Measurements from ENCODE around the gene PAPPA.

Gene PAPPA

DNA sequence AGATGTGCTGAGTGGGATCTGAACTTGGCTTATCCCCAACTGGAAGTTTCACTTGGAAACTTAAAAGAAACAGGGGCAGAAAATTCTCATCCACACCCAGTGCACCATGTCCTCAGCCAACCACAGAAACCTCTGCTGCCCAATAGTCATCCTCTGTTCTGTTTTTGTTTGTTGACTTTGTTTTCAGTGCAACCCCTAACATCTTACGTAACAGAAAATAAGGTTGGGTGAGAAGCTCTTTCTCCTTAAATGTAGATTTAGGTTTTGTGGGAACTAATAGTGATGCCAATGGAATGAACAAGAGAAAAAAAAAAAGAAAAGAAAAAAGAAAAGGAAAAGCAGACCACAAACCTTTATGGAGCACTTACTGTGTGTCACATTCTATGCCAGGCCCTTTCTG, 262.8 kb downstream of the PAPPA start:
- no peak overlapping the region for H3K4me3 ChIP-seq (ENCODE audit: low read depth in 1 of 2, low read length in 2 of 2)
- H3K27me3 ChIP-seq (ENCODE audit: control insufficient read depth in 1 of 2, insufficient read depth in 2 of 2, low read length in 2 of 2), result no peaks in the 10 kb centered on the region
- H3K9ac ChIP-seq (ENCODE audit: low read depth in 1 of 2, low read length in 2 of 2), result no peak overlapping the region
- H3K9me3 ChIP-seq (ENCODE audit: control insufficient read depth in 1 of 2, low read length in 2 of 2), result no peaks in the 10 kb centered on the region
- H3K4me1 ChIP-seq (ENCODE audit: control insufficient read depth in 1 of 2, insufficient read depth in 2 of 2, low read length in 2 of 2), result no peaks in the 10 kb centered on the region
- no peak overlapping the region for H3K27ac ChIP-seq (ENCODE audit: low read depth, low read length)
- no peaks in the 10 kb centered on the region for H3K36me3 ChIP-seq (ENCODE audit: control insufficient read depth in 1 of 2, insufficient read depth in 2 of 2, low read length in 2 of 2)

DNA sequence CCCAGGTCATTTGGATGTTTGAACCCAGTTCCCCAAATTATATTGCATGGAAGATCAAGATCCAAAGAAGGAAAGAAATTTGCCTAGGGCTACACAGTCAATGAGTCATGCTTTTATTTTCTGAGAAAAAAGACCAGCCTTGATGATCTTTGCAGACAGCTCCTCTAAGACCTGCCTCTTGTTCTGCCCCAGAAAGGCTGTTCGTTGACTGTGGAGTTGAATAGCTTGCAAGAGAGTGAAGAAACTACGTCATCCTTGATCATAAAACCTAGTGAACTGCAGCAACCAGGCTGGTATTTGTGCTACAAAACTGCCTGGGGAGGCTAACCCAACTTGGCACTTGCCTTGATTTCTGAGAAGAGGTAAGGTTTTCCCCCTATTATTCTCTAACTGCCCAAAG, 263.9 kb downstream of the PAPPA start:
- no peaks in the 10 kb centered on the region for H3K4me1 ChIP-seq (ENCODE audit: control insufficient read depth in 1 of 2, insufficient read depth in 2 of 2, low read length in 2 of 2)
- H3K27ac ChIP-seq (ENCODE audit: low read depth, low read length), result no peak overlapping the region
- no peak overlapping the region for H3K9ac ChIP-seq (ENCODE audit: low read depth in 1 of 2, low read length in 2 of 2)
- H3K4me3 ChIP-seq (ENCODE audit: low read depth in 1 of 2, low read length in 2 of 2), result no peak overlapping the region
- H3K36me3 ChIP-seq (ENCODE audit: control insufficient read depth in 1 of 2, insufficient read depth in 2 of 2, low read length in 2 of 2), result no peaks in the 10 kb centered on the region
- H3K9me3 ChIP-seq (ENCODE audit: control insufficient read depth in 1 of 2, low read length in 2 of 2), result no peaks in the 10 kb centered on the region
- H3K27me3 ChIP-seq (ENCODE audit: control insufficient read depth in 1 of 2, insufficient read depth in 2 of 2, low read length in 2 of 2), result no peaks in the 10 kb centered on the region

DNA sequence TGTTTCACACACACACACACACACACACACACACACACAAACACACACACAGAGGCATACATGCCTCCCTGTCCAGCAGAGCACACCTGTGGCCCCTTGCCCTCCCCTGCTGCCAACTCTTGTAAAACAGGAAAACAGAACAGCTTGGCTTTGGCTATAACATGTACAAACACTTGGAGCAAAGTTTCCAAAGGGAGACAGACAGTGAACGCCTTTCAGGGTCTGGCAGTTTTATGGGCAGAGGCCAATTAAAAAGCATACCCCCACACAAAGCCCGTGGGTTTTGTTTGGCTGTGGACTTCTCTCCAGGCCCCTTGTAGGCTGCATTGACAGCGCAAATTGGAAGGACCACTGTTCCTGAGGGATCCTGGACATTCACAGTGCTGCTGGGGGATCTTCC, 265.6 kb downstream of the PAPPA start:
- Histone ChIP-seq H3K4me1 (ENCODE audit: control insufficient read depth in 1 of 2, insufficient read depth in 2 of 2, low read length in 2 of 2) (no peaks in the 10 kb centered on the region), H3K9me3 (ENCODE audit: control insufficient read depth in 1 of 2, low read length in 2 of 2) (no peaks in the 10 kb centered on the region), H3K36me3 (ENCODE audit: control insufficient read depth in 1 of 2, insufficient read depth in 2 of 2, low read length in 2 of 2) (no peaks in the 10 kb centered on the region), H3K27ac (ENCODE audit: low read depth, low read length) (no peak overlapping the region), H3K27me3 (ENCODE audit: control insufficient read depth in 1 of 2, insufficient read depth in 2 of 2, low read length in 2 of 2) (no peaks in the 10 kb centered on the region), H3K4me3 (ENCODE audit: low read depth in 1 of 2, low read length in 2 of 2) (no peak overlapping the region), H3K9ac (ENCODE audit: low read depth in 1 of 2, low read length in 2 of 2) (no peak overlapping the region)

DNA sequence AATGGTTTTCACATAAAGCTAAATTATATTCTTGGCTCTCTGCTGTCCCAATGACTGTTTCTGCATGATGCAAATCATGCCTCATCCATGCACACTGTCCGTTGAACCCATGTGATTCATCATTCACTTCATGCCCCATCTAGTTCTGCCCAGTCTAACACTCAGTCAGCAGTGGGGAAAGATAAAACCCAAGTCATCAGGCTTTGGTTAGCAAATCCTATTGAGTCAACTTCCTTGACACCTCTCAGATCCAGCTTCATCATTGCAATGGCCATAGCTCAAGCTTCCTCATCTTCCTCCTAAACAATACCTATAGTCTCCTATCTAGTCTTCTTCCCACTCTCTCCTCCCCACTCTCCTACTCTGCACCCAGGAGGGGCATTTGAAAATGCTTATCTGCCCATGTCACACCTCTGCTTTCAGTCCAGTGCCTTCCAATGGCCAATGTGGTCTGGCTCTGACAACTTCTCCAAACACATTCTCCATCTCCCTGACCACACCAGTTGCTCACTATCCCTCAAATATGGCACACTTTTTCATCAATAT, 267.5 kb downstream of the PAPPA start:
- peaks cover 0 to 3% of the 10 kb centered on the region in 2 donors for H3K36me3 ChIP-seq (ENCODE audit: control insufficient read depth in 1 of 2, insufficient read depth in 2 of 2, low read length in 2 of 2)
- no peak overlapping the region for H3K9ac ChIP-seq (ENCODE audit: low read depth in 1 of 2, low read length in 2 of 2)
- no peaks in the 10 kb centered on the region for H3K4me1 ChIP-seq (ENCODE audit: control insufficient read depth in 1 of 2, insufficient read depth in 2 of 2, low read length in 2 of 2)
- H3K27me3 ChIP-seq (ENCODE audit: control insufficient read depth in 1 of 2, insufficient read depth in 2 of 2, low read length in 2 of 2), result no peaks in the 10 kb centered on the region
- H3K27ac ChIP-seq (ENCODE audit: low read depth, low read length), result no peak overlapping the region
- no peaks in the 10 kb centered on the region for H3K9me3 ChIP-seq (ENCODE audit: control insufficient read depth in 1 of 2, low read length in 2 of 2)
- H3K4me3 ChIP-seq (ENCODE audit: low read depth in 1 of 2, low read length in 2 of 2), result no peak overlapping the region

DNA sequence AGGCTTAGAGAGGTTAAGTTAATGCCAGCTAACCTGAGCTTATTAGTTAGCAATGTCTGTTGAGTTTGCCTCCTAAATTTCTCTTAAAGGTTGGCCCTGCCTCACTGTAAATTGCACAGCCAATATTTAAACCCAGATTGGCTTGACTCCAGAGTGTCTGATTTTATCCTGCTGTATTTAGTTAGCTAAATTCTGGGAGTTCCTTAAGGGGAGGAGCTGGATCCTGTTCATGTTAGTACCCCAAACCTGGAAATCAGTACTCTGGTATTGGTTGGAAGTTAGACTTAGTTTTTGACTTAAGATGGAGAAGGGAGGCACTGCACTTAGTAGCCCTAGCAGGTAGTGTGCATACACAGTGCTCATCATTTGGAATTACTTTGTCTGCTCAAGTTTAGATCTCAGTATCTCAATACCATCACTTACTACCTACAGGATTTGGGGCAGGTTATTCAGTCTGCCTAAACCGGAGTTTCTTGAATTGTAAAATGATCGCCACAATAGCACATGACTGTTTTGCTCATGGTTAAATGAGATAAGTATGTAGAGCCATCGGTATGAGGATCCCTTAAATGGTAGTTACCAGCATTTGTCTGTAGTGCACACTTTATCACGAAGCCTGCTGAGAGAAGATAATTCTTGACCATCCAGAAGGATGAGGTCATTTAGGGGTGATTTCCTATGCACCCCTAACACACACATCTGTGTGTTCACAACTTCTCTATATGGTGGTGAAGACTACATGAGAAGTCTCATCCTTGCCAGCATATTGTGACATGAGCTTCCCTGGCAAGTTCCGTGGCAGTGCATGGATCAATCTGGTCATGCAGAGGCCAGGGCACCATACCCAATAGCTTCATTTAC, 268.8 kb downstream of the PAPPA start:
- no peak overlapping the region for H3K9ac ChIP-seq (ENCODE audit: low read depth in 1 of 2, low read length in 2 of 2)
- H3K4me3 ChIP-seq (ENCODE audit: low read depth in 1 of 2, low read length in 2 of 2), result no peak overlapping the region
- peaks cover 0 to 3% of the 10 kb centered on the region in 2 donors for H3K36me3 ChIP-seq (ENCODE audit: control insufficient read depth in 1 of 2, insufficient read depth in 2 of 2, low read length in 2 of 2)
- no peaks in the 10 kb centered on the region for H3K4me1 ChIP-seq (ENCODE audit: control insufficient read depth in 1 of 2, insufficient read depth in 2 of 2, low read length in 2 of 2)
- no peaks in the 10 kb centered on the region for H3K9me3 ChIP-seq (ENCODE audit: control insufficient read depth in 1 of 2, low read length in 2 of 2)
- no peak overlapping the region for H3K27ac ChIP-seq (ENCODE audit: low read depth, low read length)
- H3K27me3 ChIP-seq (ENCODE audit: control insufficient read depth in 1 of 2, insufficient read depth in 2 of 2, low read length in 2 of 2), result no peaks in the 10 kb centered on the region

DNA sequence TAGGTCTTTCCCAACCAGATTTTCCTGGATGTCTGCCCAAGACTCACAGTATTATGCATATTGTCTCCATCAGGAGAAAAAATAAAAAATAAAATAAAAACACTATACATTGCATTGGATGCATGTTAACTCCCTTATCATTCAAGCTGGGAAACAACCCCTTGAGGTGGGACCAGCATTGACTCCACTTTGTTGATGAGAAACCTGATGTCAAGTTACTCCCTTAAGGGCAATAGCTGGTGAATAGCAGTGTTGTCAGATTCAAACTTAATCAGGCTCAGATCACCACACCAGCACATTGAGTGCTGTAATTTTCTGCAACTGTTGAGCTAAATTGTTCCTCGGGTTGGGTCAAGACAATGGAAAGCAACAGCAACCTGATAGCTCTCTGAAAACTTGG, 269.6 kb downstream of the PAPPA start:
- Histone ChIP-seq H3K9me3 (ENCODE audit: control insufficient read depth in 1 of 2, low read length in 2 of 2) (no peaks in the 10 kb centered on the region), H3K4me3 (ENCODE audit: low read depth in 1 of 2, low read length in 2 of 2) (no peak overlapping the region), H3K36me3 (ENCODE audit: control insufficient read depth in 1 of 2, insufficient read depth in 2 of 2, low read length in 2 of 2) (peaks cover 0 to 3% of the 10 kb centered on the region in 2 donors), H3K27me3 (ENCODE audit: control insufficient read depth in 1 of 2, insufficient read depth in 2 of 2, low read length in 2 of 2) (no peaks in the 10 kb centered on the region), H3K4me1 (ENCODE audit: control insufficient read depth in 1 of 2, insufficient read depth in 2 of 2, low read length in 2 of 2) (no peaks in the 10 kb centered on the region), H3K27ac (ENCODE audit: low read depth, low read length) (no peak overlapping the region), H3K9ac (ENCODE audit: low read depth in 1 of 2, low read length in 2 of 2) (no peak overlapping the region)

DNA sequence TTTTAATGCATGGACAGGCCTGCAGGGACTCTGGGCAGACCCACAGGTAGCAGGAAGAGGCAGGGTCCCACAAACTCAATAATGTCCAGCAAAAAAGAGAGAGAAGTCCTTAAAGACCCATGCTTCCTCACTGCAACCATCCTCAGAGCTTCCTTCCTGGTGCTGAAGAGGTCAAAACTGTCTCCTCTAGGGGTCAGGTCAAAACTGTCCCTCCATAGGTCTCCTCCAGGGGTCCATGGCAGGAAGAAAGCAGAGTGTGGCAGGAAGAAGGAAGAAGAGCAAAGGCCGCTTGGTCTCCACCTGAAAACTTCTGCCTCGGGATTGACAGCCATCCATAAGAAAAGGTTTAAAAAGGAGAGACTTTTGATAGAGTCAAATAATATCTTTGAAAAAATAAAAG, 271.7 kb downstream of the PAPPA start:
- H3K9ac ChIP-seq (ENCODE audit: low read depth in 1 of 2, low read length in 2 of 2), result no peak overlapping the region
- H3K4me3 ChIP-seq (ENCODE audit: low read depth in 1 of 2, low read length in 2 of 2), result no peak overlapping the region
- no peak overlapping the region for H3K27ac ChIP-seq (ENCODE audit: low read depth, low read length)
- no peaks in the 10 kb centered on the region for H3K27me3 ChIP-seq (ENCODE audit: control insufficient read depth in 1 of 2, insufficient read depth in 2 of 2, low read length in 2 of 2)
- H3K36me3 ChIP-seq (ENCODE audit: control insufficient read depth in 1 of 2, insufficient read depth in 2 of 2, low read length in 2 of 2), result peaks cover 0 to 3% of the 10 kb centered on the region in 2 donors
- no peaks in the 10 kb centered on the region for H3K9me3 ChIP-seq (ENCODE audit: control insufficient read depth in 1 of 2, low read length in 2 of 2)
- no peaks in the 10 kb centered on the region for H3K4me1 ChIP-seq (ENCODE audit: control insufficient read depth in 1 of 2, insufficient read depth in 2 of 2, low read length in 2 of 2)

DNA sequence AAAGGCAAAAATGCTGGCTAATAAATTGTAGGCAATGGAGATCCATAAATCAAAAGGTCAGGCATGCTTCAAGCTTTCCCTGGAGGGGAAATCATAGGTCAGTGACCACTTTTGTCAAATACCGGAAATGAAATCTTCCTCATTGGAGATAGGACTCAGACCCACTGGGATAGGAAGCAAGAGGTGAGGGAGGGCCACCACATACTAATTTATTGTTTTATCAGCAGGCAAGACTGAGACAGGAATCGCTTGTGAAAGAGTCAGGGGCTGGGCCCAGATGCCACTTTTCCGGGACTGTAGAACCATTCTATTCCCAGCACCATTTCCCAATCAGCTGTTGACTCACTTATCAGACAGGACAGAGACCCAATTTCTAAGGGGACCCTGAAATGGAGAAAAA, 277.3 kb downstream of the PAPPA start:
- H3K9me3 ChIP-seq (ENCODE audit: control insufficient read depth in 1 of 2, low read length in 2 of 2), result no peaks in the 10 kb centered on the region
- H3K9ac ChIP-seq (ENCODE audit: low read depth in 1 of 2, low read length in 2 of 2), result no peak overlapping the region

DNA sequence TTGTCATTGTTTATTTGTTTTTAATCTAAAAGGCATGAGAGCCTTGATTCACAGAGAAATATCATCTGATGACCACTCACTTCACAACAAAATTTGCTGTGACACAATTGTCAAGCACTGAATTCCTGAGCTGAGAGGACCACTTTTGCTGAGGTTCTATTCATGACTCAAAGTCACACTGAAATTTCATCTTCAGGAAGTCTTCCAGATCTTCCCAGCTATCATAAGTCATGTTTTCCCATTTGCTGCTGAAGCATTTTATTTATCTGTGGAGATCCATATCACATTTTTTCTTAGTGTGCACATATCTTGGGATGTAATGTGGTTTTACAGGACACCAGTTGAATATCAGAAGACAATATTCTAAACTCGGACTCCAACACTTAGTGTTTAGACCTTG, 278.5 kb downstream of the PAPPA start:
- H3K9me3 ChIP-seq (ENCODE audit: control insufficient read depth in 1 of 2, low read length in 2 of 2), result no peaks in the 10 kb centered on the region
- H3K4me3 ChIP-seq (ENCODE audit: low read depth in 1 of 2, low read length in 2 of 2), result no peak overlapping the region
- H3K27ac ChIP-seq (ENCODE audit: low read depth, low read length), result no peak overlapping the region
- no peaks in the 10 kb centered on the region for H3K4me1 ChIP-seq (ENCODE audit: control insufficient read depth in 1 of 2, insufficient read depth in 2 of 2, low read length in 2 of 2)
- no peaks in the 10 kb centered on the region for H3K27me3 ChIP-seq (ENCODE audit: control insufficient read depth in 1 of 2, insufficient read depth in 2 of 2, low read length in 2 of 2)
- no peaks in the 10 kb centered on the region for H3K36me3 ChIP-seq (ENCODE audit: control insufficient read depth in 1 of 2, insufficient read depth in 2 of 2, low read length in 2 of 2)
- no peak overlapping the region for H3K9ac ChIP-seq (ENCODE audit: low read depth in 1 of 2, low read length in 2 of 2)

More for the DNA sequence above, 277.3 kb downstream of the PAPPA start:
- H3K27me3 ChIP-seq (ENCODE audit: control insufficient read depth in 1 of 2, insufficient read depth in 2 of 2, low read length in 2 of 2), result no peaks in the 10 kb centered on the region
- H3K4me1 ChIP-seq (ENCODE audit: control insufficient read depth in 1 of 2, insufficient read depth in 2 of 2, low read length in 2 of 2), result no peaks in the 10 kb centered on the region
- no peaks in the 10 kb centered on the region for H3K36me3 ChIP-seq (ENCODE audit: control insufficient read depth in 1 of 2, insufficient read depth in 2 of 2, low read length in 2 of 2)
- no peak overlapping the region for H3K4me3 ChIP-seq (ENCODE audit: low read depth in 1 of 2, low read length in 2 of 2)
- no peak overlapping the region for H3K27ac ChIP-seq (ENCODE audit: low read depth, low read length)

DNA sequence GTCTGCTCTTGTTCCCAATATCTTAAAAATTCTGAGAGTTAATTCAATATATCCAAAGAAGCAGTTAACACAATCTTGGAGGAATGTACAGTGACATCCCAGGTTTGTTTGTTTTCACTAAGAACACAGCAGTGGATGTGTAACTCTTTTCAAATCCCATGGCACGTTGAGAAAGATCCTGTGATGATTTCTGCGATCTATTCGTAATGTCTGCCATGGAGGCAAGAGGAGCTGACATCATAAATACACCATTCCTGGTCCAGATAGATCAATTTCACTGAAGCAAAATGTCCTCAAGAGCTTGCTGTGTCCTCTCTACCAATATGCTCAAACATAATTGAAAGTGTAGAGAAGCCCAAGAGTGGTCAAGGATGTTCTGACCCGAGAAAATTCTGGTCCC, 280.7 kb downstream of the PAPPA start:
- Histone ChIP-seq H3K27ac (ENCODE audit: low read depth, low read length) (no peak overlapping the region), H3K4me3 (ENCODE audit: low read depth in 1 of 2, low read length in 2 of 2) (no peak overlapping the region), H3K4me1 (ENCODE audit: control insufficient read depth in 1 of 2, insufficient read depth in 2 of 2, low read length in 2 of 2) (no peaks in the 10 kb centered on the region), H3K9me3 (ENCODE audit: control insufficient read depth in 1 of 2, low read length in 2 of 2) (no peaks in the 10 kb centered on the region), H3K27me3 (ENCODE audit: control insufficient read depth in 1 of 2, insufficient read depth in 2 of 2, low read length in 2 of 2) (no peaks in the 10 kb centered on the region), H3K36me3 (ENCODE audit: control insufficient read depth in 1 of 2, insufficient read depth in 2 of 2, low read length in 2 of 2) (no peaks in the 10 kb centered on the region), H3K9ac (ENCODE audit: low read depth in 1 of 2, low read length in 2 of 2) (no peak overlapping the region)
